ENCODE data around the gene EFNA5.

Gene EFNA5

DNA sequence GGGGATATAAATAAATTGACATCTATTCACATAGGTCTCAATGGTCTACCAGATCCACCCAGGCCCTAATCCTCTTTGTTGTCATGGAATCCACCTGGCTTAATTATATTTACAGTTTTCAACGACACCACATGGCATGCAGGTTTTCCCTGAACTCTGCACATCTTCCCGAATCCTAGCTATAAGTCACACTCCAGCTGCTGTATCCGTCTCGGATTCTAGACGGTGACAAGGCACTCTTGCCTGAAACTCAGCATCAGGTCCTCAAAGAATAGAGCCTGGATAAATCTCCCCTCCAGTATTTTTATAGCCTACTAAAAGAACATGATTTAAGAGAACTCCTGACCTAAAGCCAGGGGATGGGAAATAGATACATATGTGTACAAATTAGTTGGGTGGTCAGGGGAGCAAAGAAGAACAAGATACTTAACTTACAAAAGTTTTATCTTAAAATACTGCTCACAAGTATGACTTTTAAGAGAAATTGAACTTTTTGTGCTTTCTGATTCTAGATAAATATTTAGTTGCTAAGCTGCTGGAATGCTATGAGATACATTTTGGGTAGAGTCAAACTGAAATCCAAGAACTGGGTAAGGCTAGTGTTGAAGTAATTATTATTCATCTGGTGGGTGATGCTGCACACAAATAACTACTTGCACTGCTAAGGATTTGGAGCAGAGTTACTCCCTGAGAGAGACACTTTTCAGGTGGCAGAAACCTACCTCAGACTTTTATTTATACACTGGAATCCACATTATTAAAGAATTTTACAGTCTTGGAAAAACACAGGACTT lies 187.3 kb downstream of the EFNA5 start:
- Histone ChIP-seq H3K27me3 (ENCODE audit: control insufficient read depth in 1 of 2, insufficient read depth in 2 of 2, low read length in 2 of 2) (no peaks in the 10 kb centered on the region), H3K4me3 (ENCODE audit: low read length in 2 of 2) (no peak overlapping the region), H3K4me1 (ENCODE audit: control insufficient read depth, insufficient read depth, low read length) (no peaks in the 10 kb centered on the region), H3K9me3 (ENCODE audit: control insufficient read depth in 2 of 2, low read length in 2 of 2) (no peaks in the 10 kb centered on the region), H3K9ac (ENCODE audit: low read length in 2 of 2) (no peak overlapping the region), H3K36me3 (ENCODE audit: control insufficient read depth in 2 of 2, insufficient read depth in 2 of 2, low read length in 2 of 2) (no peaks in the 10 kb centered on the region), H3K27ac (ENCODE audit: low read length) (no peak overlapping the region)

DNA sequence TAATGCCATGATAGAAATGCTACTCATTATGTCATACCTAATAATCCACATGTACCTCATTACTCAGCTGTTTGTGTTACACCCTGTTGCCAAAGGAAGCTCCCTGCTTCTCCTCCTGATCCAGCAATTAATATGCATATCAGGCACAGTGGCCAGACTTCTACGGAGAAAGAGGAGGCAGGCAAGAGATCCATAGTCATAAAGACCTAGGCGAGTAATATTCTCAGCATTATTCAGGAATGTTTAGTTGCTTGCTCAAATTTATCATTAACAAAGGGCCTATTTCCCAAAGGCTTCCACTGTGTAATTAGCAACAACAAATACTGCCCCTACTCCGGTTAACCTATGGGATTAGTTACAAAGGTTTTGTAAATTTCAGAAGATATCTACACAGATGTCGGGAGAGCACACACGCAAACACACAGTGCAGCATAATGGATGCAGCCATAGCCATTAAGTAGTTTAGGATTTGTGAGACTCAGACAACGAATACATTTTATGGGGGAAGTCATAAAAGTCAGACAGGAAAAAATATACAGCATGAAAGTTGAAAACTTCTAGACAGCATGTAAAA lies 192.6 kb downstream of the EFNA5 start:
- no peaks in the 10 kb centered on the region for H3K4me1 ChIP-seq (ENCODE audit: control insufficient read depth, insufficient read depth, low read length)
- no peak overlapping the region for H3K4me3 ChIP-seq (ENCODE audit: low read length in 2 of 2)
- no peak overlapping the region for H3K9ac ChIP-seq (ENCODE audit: low read length in 2 of 2)
- no peaks in the 10 kb centered on the region for H3K9me3 ChIP-seq (ENCODE audit: control insufficient read depth in 2 of 2, low read length in 2 of 2)
- H3K36me3 ChIP-seq (ENCODE audit: control insufficient read depth in 2 of 2, insufficient read depth in 2 of 2, low read length in 2 of 2): no peaks in the 10 kb centered on the region
- no peak overlapping the region for H3K27ac ChIP-seq (ENCODE audit: low read length)
- no peaks in the 10 kb centered on the region for H3K27me3 ChIP-seq (ENCODE audit: control insufficient read depth in 1 of 2, insufficient read depth in 2 of 2, low read length in 2 of 2)

DNA sequence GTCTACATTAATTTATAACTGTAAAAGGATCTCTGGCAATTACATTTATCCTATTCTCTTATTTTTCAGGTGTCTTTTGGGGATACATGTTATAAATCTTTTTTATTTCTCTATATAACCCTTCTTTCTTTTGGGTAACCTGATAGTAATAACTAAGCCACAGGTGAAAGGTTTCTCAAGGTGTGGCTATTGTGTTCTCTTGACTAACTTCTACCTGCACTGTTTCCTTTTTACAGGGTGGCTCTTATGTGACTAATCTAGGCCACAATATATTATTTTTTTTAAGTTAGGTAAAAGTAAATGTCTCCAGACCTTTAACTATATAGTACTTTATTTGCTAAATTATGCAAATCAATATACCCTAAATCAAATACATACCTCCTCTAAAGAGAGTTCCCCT lies 193.2 kb downstream of the EFNA5 start:
- Histone ChIP-seq H3K4me1 (ENCODE audit: control insufficient read depth, insufficient read depth, low read length) (no peaks in the 10 kb centered on the region), H3K9ac (ENCODE audit: low read length in 2 of 2) (no peak overlapping the region), H3K27me3 (ENCODE audit: control insufficient read depth in 1 of 2, insufficient read depth in 2 of 2, low read length in 2 of 2) (no peaks in the 10 kb centered on the region), H3K27ac (ENCODE audit: low read length) (no peak overlapping the region), H3K9me3 (ENCODE audit: control insufficient read depth in 2 of 2, low read length in 2 of 2) (no peaks in the 10 kb centered on the region), H3K4me3 (ENCODE audit: low read length in 2 of 2) (no peak overlapping the region), H3K36me3 (ENCODE audit: control insufficient read depth in 2 of 2, insufficient read depth in 2 of 2, low read length in 2 of 2) (no peaks in the 10 kb centered on the region)

DNA sequence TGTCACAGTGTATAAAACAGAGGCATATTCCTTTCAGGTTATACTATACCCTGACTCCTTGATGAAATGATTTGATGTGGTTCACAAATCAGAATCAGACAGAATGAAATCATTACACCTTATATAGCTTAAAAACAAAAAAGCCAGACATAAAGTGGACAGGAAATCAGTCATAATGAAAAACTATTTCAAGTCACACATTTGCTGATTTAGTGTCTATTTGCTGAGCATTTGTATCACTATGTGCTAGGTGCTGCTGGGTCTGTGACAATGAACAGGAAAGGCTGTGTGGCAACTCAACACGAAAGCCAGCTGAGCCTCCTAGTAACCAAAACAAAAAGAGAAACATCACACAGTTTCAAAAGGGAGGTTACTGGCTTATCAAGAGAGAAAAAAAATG lies 194.0 kb downstream of the EFNA5 start:
- Histone ChIP-seq H3K9ac (ENCODE audit: low read length in 2 of 2) (no peak overlapping the region), H3K4me3 (ENCODE audit: low read length in 2 of 2) (no peak overlapping the region), H3K36me3 (ENCODE audit: control insufficient read depth in 2 of 2, insufficient read depth in 2 of 2, low read length in 2 of 2) (no peaks in the 10 kb centered on the region), H3K27me3 (ENCODE audit: control insufficient read depth in 1 of 2, insufficient read depth in 2 of 2, low read length in 2 of 2) (no peaks in the 10 kb centered on the region), H3K27ac (ENCODE audit: low read length) (no peak overlapping the region), H3K9me3 (ENCODE audit: control insufficient read depth in 2 of 2, low read length in 2 of 2) (no peaks in the 10 kb centered on the region), H3K4me1 (ENCODE audit: control insufficient read depth, insufficient read depth, low read length) (no peaks in the 10 kb centered on the region)

DNA sequence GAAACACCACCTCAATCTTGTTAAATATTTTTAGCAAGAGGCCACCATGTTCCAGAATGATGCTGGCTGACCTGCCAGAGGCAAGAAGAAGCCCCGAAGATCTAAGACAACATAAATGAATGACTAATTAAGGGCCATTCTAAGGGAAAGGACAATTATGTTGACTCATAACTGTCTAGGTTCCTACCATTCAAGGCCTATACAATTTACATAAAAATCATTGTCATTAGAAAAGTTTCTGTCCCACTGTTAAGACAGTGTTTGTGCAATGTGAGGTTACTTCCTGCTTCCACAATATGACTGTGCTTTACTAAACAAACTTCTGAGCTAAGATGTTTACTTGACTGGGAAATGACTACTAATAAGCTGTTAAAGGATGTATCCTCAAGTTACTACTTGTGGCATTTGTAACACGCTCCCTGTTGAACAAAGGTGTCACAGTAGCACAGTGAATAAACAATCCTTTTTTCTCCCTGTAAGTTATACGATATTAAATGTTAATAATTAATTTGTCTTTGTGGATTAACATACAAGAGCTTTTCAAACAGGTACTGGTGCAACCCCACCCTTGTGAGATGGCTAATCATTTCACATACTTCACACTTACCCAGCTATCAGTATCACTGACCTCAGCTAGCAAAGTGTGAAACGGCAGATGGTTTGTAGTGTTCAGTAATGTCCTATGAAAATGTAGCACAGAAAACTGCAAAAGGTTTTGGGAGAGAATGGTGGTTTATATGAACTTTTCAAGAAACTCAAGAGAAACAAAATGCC lies 195.8 kb downstream of the EFNA5 start:
- H3K27me3 ChIP-seq (ENCODE audit: control insufficient read depth in 1 of 2, insufficient read depth in 2 of 2, low read length in 2 of 2): no peaks in the 10 kb centered on the region
- no peak overlapping the region for H3K9ac ChIP-seq (ENCODE audit: low read length in 2 of 2)
- H3K36me3 ChIP-seq (ENCODE audit: control insufficient read depth in 2 of 2, insufficient read depth in 2 of 2, low read length in 2 of 2): no peaks in the 10 kb centered on the region
- H3K9me3 ChIP-seq (ENCODE audit: control insufficient read depth in 2 of 2, low read length in 2 of 2): no peaks in the 10 kb centered on the region
- H3K4me3 ChIP-seq (ENCODE audit: low read length in 2 of 2): no peak overlapping the region
- no peak overlapping the region for H3K27ac ChIP-seq (ENCODE audit: low read length)
- no peaks in the 10 kb centered on the region for H3K4me1 ChIP-seq (ENCODE audit: control insufficient read depth, insufficient read depth, low read length)

DNA sequence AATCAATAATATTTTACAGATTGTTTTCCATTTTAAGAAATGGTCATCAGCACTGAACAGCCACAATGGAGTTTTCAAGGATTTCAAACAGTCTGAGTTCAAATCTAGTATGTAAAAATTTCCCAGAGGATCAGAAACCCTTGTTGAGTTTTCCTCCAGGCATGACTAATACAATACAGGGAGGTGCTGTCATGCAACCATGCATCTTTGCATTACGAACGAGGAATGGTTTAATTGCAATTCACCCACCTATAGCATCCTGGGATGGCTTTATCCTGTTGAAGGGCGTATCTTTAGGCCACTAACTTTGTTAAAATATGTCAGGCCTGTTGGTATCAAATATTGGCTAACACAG lies 196.4 kb downstream of the EFNA5 start:
- Histone ChIP-seq H3K9ac (ENCODE audit: low read length in 2 of 2) (no peak overlapping the region), H3K27me3 (ENCODE audit: control insufficient read depth in 1 of 2, insufficient read depth in 2 of 2, low read length in 2 of 2) (no peaks in the 10 kb centered on the region), H3K4me3 (ENCODE audit: low read length in 2 of 2) (no peak overlapping the region), H3K4me1 (ENCODE audit: control insufficient read depth, insufficient read depth, low read length) (no peaks in the 10 kb centered on the region), H3K9me3 (ENCODE audit: control insufficient read depth in 2 of 2, low read length in 2 of 2) (no peaks in the 10 kb centered on the region), H3K36me3 (ENCODE audit: control insufficient read depth in 2 of 2, insufficient read depth in 2 of 2, low read length in 2 of 2) (no peaks in the 10 kb centered on the region), H3K27ac (ENCODE audit: low read length) (no peak overlapping the region)

DNA sequence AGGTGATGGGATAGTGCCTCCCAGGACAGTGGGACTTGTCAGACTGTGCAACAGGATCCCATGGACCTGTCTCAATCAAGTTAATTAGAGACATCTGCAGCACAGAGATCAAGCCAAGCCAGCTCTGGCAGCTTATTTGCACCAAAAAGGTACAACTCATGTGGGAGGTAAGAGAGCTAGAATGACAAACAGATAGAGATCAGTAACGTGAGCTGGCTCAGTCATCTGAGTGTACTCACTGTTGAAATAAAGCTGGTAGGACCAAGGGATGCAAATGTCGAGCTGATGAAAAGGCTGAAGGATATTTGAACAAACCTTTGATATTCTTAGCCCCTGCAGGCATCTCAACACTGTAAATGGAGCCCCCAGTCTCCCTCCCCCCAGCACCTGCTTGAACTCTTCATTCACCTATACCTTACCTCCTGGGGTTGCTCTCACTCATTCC lies 198.1 kb downstream of the EFNA5 start:
- no peak overlapping the region for H3K9ac ChIP-seq (ENCODE audit: low read length in 2 of 2)
- no peaks in the 10 kb centered on the region for H3K36me3 ChIP-seq (ENCODE audit: control insufficient read depth in 2 of 2, insufficient read depth in 2 of 2, low read length in 2 of 2)
- no peaks in the 10 kb centered on the region for H3K9me3 ChIP-seq (ENCODE audit: control insufficient read depth in 2 of 2, low read length in 2 of 2)
- no peaks in the 10 kb centered on the region for H3K4me1 ChIP-seq (ENCODE audit: control insufficient read depth, insufficient read depth, low read length)
- no peaks in the 10 kb centered on the region for H3K27me3 ChIP-seq (ENCODE audit: control insufficient read depth in 1 of 2, insufficient read depth in 2 of 2, low read length in 2 of 2)
- no peak overlapping the region for H3K4me3 ChIP-seq (ENCODE audit: low read length in 2 of 2)
- H3K27ac ChIP-seq (ENCODE audit: low read length): no peak overlapping the region

DNA sequence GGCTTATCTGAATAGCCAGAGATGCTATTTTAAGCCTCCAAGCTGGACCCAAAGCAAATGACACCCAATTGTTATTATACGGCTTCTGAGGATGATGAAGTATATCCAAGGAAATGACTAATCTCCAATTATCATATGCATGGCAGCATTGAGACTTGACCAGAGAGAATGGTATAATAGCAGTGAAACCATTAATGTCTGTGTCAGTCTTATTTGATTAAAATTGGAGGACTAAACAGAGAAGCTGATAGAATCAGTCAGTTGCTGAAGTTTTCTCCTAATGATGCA lies 200.5 kb downstream of the EFNA5 start:
- no peaks in the 10 kb centered on the region for H3K27me3 ChIP-seq (ENCODE audit: control insufficient read depth in 1 of 2, insufficient read depth in 2 of 2, low read length in 2 of 2)
- no peaks in the 10 kb centered on the region for H3K4me1 ChIP-seq (ENCODE audit: control insufficient read depth, insufficient read depth, low read length)
- no peaks in the 10 kb centered on the region for H3K36me3 ChIP-seq (ENCODE audit: control insufficient read depth in 2 of 2, insufficient read depth in 2 of 2, low read length in 2 of 2)
- H3K4me3 ChIP-seq (ENCODE audit: low read length in 2 of 2): no peak overlapping the region
- no peak overlapping the region for H3K9ac ChIP-seq (ENCODE audit: low read length in 2 of 2)
- H3K27ac ChIP-seq (ENCODE audit: low read length): no peak overlapping the region
- no peaks in the 10 kb centered on the region for H3K9me3 ChIP-seq (ENCODE audit: control insufficient read depth in 2 of 2, low read length in 2 of 2)

DNA sequence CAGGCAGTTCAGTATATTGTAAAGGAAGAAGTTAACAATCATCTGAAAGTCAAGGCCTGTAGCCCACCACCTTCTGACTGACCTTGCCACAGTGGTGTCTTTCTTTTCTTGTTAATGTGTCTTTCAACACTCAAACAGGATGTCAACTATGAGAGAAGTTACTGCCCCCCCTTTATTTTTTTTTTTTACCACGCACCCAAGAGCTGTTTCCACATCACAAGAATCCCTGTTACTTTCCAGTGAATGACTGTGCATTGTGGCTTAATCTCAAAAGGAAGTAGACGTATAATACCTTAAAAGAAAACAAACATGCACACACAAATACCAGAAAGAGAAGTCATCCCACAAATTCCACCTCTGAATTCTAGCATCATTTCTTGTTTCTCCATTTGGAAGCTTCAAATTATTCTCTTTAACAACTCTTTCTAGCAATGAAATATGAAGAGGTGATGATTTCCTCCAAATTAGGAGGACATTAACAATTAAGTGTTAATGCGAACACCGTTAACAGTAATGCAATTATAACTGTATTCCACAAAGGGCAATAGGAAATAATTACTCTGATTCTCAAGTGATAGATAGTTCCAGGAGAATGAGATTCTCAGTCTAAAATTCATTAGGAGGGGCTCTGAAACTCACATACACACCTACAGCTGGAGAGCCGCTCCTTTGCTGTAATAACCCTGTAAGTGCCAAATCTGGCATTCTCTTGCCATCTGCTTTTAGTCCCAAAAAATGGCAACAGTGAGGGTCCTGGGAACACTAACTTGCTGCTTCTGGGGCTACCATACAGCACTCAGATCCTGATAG lies 201.0 kb downstream of the EFNA5 start:
- Histone ChIP-seq H3K27me3 (ENCODE audit: control insufficient read depth in 1 of 2, insufficient read depth in 2 of 2, low read length in 2 of 2) (no peaks in the 10 kb centered on the region), H3K4me3 (ENCODE audit: low read length in 2 of 2) (no peak overlapping the region), H3K9me3 (ENCODE audit: control insufficient read depth in 2 of 2, low read length in 2 of 2) (no peaks in the 10 kb centered on the region), H3K36me3 (ENCODE audit: control insufficient read depth in 2 of 2, insufficient read depth in 2 of 2, low read length in 2 of 2) (no peaks in the 10 kb centered on the region), H3K4me1 (ENCODE audit: control insufficient read depth, insufficient read depth, low read length) (no peaks in the 10 kb centered on the region), H3K27ac (ENCODE audit: low read length) (no peak overlapping the region), H3K9ac (ENCODE audit: low read length in 2 of 2) (no peak overlapping the region)

DNA sequence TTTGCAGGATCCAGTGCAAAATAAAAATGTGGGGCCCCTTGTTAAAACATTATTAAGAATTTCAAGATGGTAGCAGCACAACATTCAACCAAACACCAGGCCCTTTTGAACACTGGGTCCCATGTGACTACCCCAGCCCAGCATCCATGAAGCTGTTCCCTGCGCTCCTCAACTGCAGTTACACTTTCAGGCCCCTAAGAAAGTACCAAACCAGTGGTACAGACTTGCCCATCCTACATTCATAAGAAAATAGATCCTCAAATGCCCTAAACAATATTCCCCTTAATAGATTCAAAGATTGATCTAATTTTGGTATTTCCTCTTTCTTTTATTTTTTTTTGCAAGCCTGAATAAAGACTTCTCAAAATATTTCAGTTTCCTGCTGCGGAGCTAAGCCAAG lies 201.7 kb downstream of the EFNA5 start:
- no peaks in the 10 kb centered on the region for H3K9me3 ChIP-seq (ENCODE audit: control insufficient read depth in 2 of 2, low read length in 2 of 2)
- no peak overlapping the region for H3K27ac ChIP-seq (ENCODE audit: low read length)
- H3K27me3 ChIP-seq (ENCODE audit: control insufficient read depth in 1 of 2, insufficient read depth in 2 of 2, low read length in 2 of 2): no peaks in the 10 kb centered on the region
- no peak overlapping the region for H3K9ac ChIP-seq (ENCODE audit: low read length in 2 of 2)
- H3K4me1 ChIP-seq (ENCODE audit: control insufficient read depth, insufficient read depth, low read length): no peaks in the 10 kb centered on the region
- no peak overlapping the region for H3K4me3 ChIP-seq (ENCODE audit: low read length in 2 of 2)
- no peaks in the 10 kb centered on the region for H3K36me3 ChIP-seq (ENCODE audit: control insufficient read depth in 2 of 2, insufficient read depth in 2 of 2, low read length in 2 of 2)
